ENCODE results near the gene RPS6KA5.
A peak's percentile ranks its signal among the peaks of the same experiment; 100 is the strongest.

Gene RPS6KA5

GRCh38 chr14:90971687-90972086 is 88.8 kb downstream of the RPS6KA5 start:
- H3K27me3 Mint-ChIP-seq (ENCODE audit: low read depth): no peaks in the 10 kb centered on the region
- H3K4me3 Mint-ChIP-seq: no peak overlapping the region
- H3K36me3 Mint-ChIP-seq (ENCODE audit: low read depth): peaks cover 4% of the 10 kb centered on the region
- no peak for TF ChIP-seq CTCF (IDR thresholded peaks at IDR 0.05; ENCODE audit: unreplicated experiment in 3 of 3)
- H3K9me3 Mint-ChIP-seq: peaks cover 3% of the 10 kb centered on the region
- no peak overlapping the region for H3K27ac Mint-ChIP-seq
- peaks cover 8% of the 10 kb centered on the region for H3K4me1 Mint-ChIP-seq

- Mint-ChIP-seq H3K36me3 (ENCODE audit: low read depth) (no peaks in the 10 kb centered on the region), H3K4me1 (peaks cover 8% of the 10 kb centered on the region), H3K9me3 (peaks cover 3% of the 10 kb centered on the region), H3K27me3 (ENCODE audit: low read depth) (no peaks in the 10 kb centered on the region), H3K27ac (peak overlapping the region in 2 of 3 experiments; percentile 3 to 16), H3K4me3 (no peak overlapping the region)
- TF ChIP-seq CTCF (IDR thresholded peaks at IDR 0.05; ENCODE audit: unreplicated experiment in 3 of 3): no peak
These were observed 90.3 kb downstream of the RPS6KA5 start for GRCh38 chr14:90970167-90970600.

- H3K9me3 Mint-ChIP-seq: peaks cover 3% of the 10 kb centered on the region
- H3K27ac Mint-ChIP-seq: peak overlapping the region in 2 of 3 experiments; percentile 3 to 16
- H3K27me3 Mint-ChIP-seq (ENCODE audit: low read depth): no peaks in the 10 kb centered on the region
- H3K4me3 Mint-ChIP-seq: no peak overlapping the region
- no peaks in the 10 kb centered on the region for H3K36me3 Mint-ChIP-seq (ENCODE audit: low read depth)
- H3K4me1 Mint-ChIP-seq: peaks cover 8% of the 10 kb centered on the region
- TF ChIP-seq CTCF (IDR thresholded peaks at IDR 0.05; ENCODE audit: unreplicated experiment in 3 of 3): no peak
These were observed 90.8 kb downstream of the RPS6KA5 start for GRCh38 chr14:90969531-90970166.

- TF ChIP-seq CTCF (IDR thresholded peaks at IDR 0.05; ENCODE audit: unreplicated experiment in 3 of 3): no peak
- Mint-ChIP-seq H3K4me1 (peaks cover 8% of the 10 kb centered on the region), H3K27ac (no peak overlapping the region), H3K9me3 (peaks cover 3% of the 10 kb centered on the region), H3K36me3 (ENCODE audit: low read depth) (no peaks in the 10 kb centered on the region), H3K4me3 (no peak overlapping the region), H3K27me3 (ENCODE audit: low read depth) (no peaks in the 10 kb centered on the region)
These were observed 92.4 kb downstream of the RPS6KA5 start for GRCh38 chr14:90968025-90968424.

GRCh38 chr14:90966493-90966892 is 93.9 kb downstream of the RPS6KA5 start:
- peaks cover 3% of the 10 kb centered on the region for H3K9me3 Mint-ChIP-seq
- no peak overlapping the region for H3K27ac Mint-ChIP-seq
- H3K36me3 Mint-ChIP-seq (ENCODE audit: low read depth): no peaks in the 10 kb centered on the region
- H3K27me3 Mint-ChIP-seq (ENCODE audit: low read depth): no peaks in the 10 kb centered on the region
- no peak for TF ChIP-seq CTCF (IDR thresholded peaks at IDR 0.05; ENCODE audit: unreplicated experiment in 3 of 3)
- H3K4me1 Mint-ChIP-seq: peaks cover 8% of the 10 kb centered on the region
- H3K4me3 Mint-ChIP-seq: no peak overlapping the region

- no peak overlapping the region for H3K27ac Mint-ChIP-seq
- no peak overlapping the region for H3K4me3 Mint-ChIP-seq
- no peaks in the 10 kb centered on the region for H3K27me3 Mint-ChIP-seq (ENCODE audit: low read depth)
- TF ChIP-seq CTCF (IDR thresholded peaks at IDR 0.05; ENCODE audit: unreplicated experiment in 3 of 3): no peak
- H3K4me1 Mint-ChIP-seq: peaks cover 8% of the 10 kb centered on the region
- H3K9me3 Mint-ChIP-seq: peaks cover 3% of the 10 kb centered on the region
- H3K36me3 Mint-ChIP-seq (ENCODE audit: low read depth): no peaks in the 10 kb centered on the region
These were observed 94.7 kb downstream of the RPS6KA5 start for GRCh38 chr14:90965765-90966164.

Data from nephron (organoid).